Measurements from ENCODE around the gene WDR59. TPM values are rescaled to one million over a fixed set of nuclear protein-coding genes. Genes with fewer than 3 reads are reported as not detected.

The WDR59 gene
- 127 and 136 TPM in 2 replicates for total RNA-seq
- 32.9 TPM for total RNA-seq (2013)
- 52.6 and 75.8 TPM in 2 replicates for polyA plus RNA-seq
- 39.2 and 45.2 TPM in 2 replicates for polyA minus RNA-seq

DNA sequence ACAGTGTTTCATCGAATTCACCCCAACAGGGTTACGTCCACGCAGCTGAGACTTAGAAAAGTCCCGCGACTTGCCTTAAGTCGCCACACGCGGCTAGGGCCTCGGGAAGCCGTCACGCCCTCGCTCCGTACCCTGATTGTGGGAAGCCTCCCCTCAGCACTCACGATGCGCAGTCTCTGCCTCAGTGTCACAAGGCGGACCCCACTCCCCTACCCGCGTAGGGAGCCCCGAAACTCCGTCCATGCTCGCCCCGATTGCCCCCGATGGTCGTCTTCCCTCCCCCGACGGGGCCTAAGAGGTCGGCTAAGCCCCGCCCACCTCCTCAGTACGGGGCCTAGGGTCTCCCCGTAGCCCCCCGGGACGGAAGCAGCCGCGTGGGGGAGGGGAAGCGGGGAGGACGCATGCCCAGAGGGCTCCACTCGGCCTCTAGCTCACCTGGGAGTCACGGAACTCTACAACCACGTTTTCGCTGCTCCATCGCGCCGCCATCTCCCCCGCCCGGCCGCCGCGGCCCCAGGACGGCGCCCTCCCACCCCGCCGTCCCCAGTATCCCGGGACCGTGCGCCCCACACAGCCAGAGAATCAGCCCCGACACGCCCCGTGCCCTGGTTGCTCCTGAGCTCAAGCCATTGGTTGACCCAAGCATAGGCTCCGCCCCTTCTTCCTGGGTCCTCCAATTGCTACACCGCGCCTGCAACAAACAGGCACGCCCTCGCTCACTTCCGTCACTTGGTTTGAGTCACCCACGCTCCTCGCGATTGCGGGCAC, at the start of gene WDR59:
Gene WDR59, minus strand, starts transcription at position 595 of the 768 bp plus-strand sequence. Its CDS starts 106 bp downstream, at position 489.
- WGBS (ENCODE audit: insufficient coverage), result under 1% methylated on average over 63 of the region's 68 CpGs
- Histone ChIP-seq H3K9me3 (ENCODE audit: control extremely low read depth in 1 of 3, control insufficient read depth in 2 of 3, insufficient read depth in 1 of 3, low read length in 2 of 3) (no peaks in the 10 kb centered on the region), H3K4me3 (ENCODE audit: control extremely low read depth in 1 of 5, extremely low read depth in 1 of 5, insufficient read depth in 1 of 5, low read depth in 2 of 5, low read length in 4 of 5) (peak within 1 kb of the TSS; percentile 56 to 98 (median 83)), H3K4me2 (replicated peaks; ENCODE audit: low read depth, low read length, poor library complexity, severe bottlenecking) (peak within 1 kb of the TSS; percentile 94), H2AFZ (ENCODE audit: insufficient read depth, low read depth, low read length, poor library complexity, severe bottlenecking) (peak within 1 kb of the TSS; percentile 84), H3K36me3 (replicated peaks in 1 of 2; ENCODE audit: control extremely low read depth in 1 of 2, control insufficient read depth in 1 of 2, extremely low read depth in 1 of 2, insufficient read depth in 2 of 2, low read length in 1 of 2) (no peaks in the 10 kb centered on the region), H4K20me1 (ENCODE audit: control insufficient read depth, insufficient read depth, low read length, poor library complexity, severe bottlenecking) (peaks cover 4% of the 10 kb centered on the region), H3K4me1 (ENCODE audit: control insufficient read depth in 2 of 2, insufficient read depth in 2 of 2, low read length in 2 of 2) (peaks cover 0 to 15% of the 10 kb centered on the region in 2 donors), H3K27ac (ENCODE audit: low read length in 2 of 2) (peak within 1 kb of the TSS; percentile 47 to 72), H3K27me3 (replicated peaks in 1 of 4; ENCODE audit: control extremely low read depth in 1 of 4, control insufficient read depth in 3 of 4, insufficient read depth in 4 of 4, low read length in 3 of 4) (no peaks in the 10 kb centered on the region), H3K79me2 (ENCODE audit: control insufficient read depth, insufficient read depth, low read length) (peaks cover 25% of the 10 kb centered on the region), H3K9ac (ENCODE audit: low read length) (peak within 1 kb of the TSS; percentile 94)
- Mint-ChIP-seq H3K27ac (peak within 1 kb of the TSS; percentile 92), H3K9me3 (ENCODE audit: insufficient read depth) (no peaks in the 10 kb centered on the region), H3K4me3 (peak within 1 kb of the TSS; percentile 96), H3K4me1 (peaks cover 12% of the 10 kb centered on the region), H3K27me3 (no peaks in the 10 kb centered on the region)
- TF ChIP-seq EZH2 (IDR thresholded peaks at IDR 0.05; ENCODE audit: borderline replicate concordance, insufficient read depth, low read depth, low read length, poor library complexity, severe bottlenecking) (no peak), CTCF (IDR thresholded peaks at IDR 0.05) (no peak)
- ChIA-PET POLR2A (interaction anchor here (0.6 kb wide), 2 partner anchors 77 to 679 kb away, joined by 3 read pairs; no protein-coding TSS in a partner anchor), CTCF (interaction anchor here (0.6 to 5.0 kb wide), 7 partner anchors 9 to 401 kb away, joined by 3 to 32 read pairs (median 4); partner anchors contain the start of gene ZNRF1)
- DNase-seq (peak; percentile 98), ATAC-seq (ENCODE audit: low read depth) (peak; percentile 99)
- intact Hi-C loops (cut with micrococcal nuclease), result loop anchor here (1.0 to 10.0 kb wide), 8 partner anchors 14 to 687 kb away; partner anchors contain the start of genes CFDP1, GABARAPL2, GLG1 and KARS1

DNA sequence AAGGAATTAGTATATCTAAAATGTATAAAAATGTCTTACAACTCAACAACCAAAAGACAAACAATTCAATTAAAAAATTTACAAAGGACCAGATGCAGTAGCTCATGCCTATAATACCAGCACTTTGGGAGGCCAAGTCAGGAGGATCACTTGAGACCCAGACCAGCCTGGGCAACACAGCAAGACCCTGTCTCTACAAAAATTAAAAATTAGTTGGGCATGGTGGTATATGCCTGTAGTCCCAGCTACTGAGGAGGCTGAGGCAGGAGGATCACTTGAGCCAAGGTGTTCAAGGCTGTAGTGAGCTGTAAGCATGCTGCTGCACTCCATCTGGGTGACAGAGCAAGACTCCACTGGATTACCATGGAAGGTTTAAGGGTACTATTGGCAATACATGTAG, 47.7 kb upstream of the WDR59 start:
- no peak overlapping the region for H3K27ac Mint-ChIP-seq
- peaks cover 4% of the 10 kb centered on the region for H3K27me3 Mint-ChIP-seq
- no peaks in the 10 kb centered on the region for H3K4me1 Mint-ChIP-seq
- ChIA-PET CTCF (no interaction called here), POLR2A (interaction anchor here (0.6 kb wide), 1 partner anchor 308 kb away, joined by 4 read pairs; no protein-coding TSS in a partner anchor)
- H2AFZ ChIP-seq (ENCODE audit: insufficient read depth, low read depth, low read length, poor library complexity, severe bottlenecking), result no peak overlapping the region
- ATAC-seq (ENCODE audit: low read depth) (no peak), DNase-seq (no peak)
- H3K4me2 ChIP-seq (replicated peaks; ENCODE audit: low read depth, low read length, poor library complexity, severe bottlenecking), result no peak overlapping the region
- H4K20me1 ChIP-seq (ENCODE audit: control insufficient read depth, insufficient read depth, low read length, poor library complexity, severe bottlenecking), result no peaks in the 10 kb centered on the region
- no peaks in the 10 kb centered on the region for H3K9me3 Mint-ChIP-seq (ENCODE audit: insufficient read depth)
- H3K4me1 ChIP-seq (ENCODE audit: control insufficient read depth in 2 of 2, insufficient read depth in 2 of 2, low read length in 2 of 2), result no peaks in the 10 kb centered on the region
- intact Hi-C loops (cut with micrococcal nuclease), result no loop called here
- no peaks in the 10 kb centered on the region for H3K9me3 ChIP-seq (ENCODE audit: control extremely low read depth in 1 of 3, control insufficient read depth in 2 of 3, insufficient read depth in 1 of 3, low read length in 2 of 3)
- TF ChIP-seq CTCF (IDR thresholded peaks at IDR 0.05), result no peak
- TF ChIP-seq EZH2 (IDR thresholded peaks at IDR 0.05; ENCODE audit: borderline replicate concordance, insufficient read depth, low read depth, low read length, poor library complexity, severe bottlenecking), result no peak
- H3K36me3 ChIP-seq (replicated peaks in 1 of 2; ENCODE audit: control extremely low read depth in 1 of 2, control insufficient read depth in 1 of 2, extremely low read depth in 1 of 2, insufficient read depth in 2 of 2, low read length in 1 of 2), result no peaks in the 10 kb centered on the region
- H3K4me3 Mint-ChIP-seq, result no peak overlapping the region
- H3K9ac ChIP-seq (ENCODE audit: low read length), result no peak overlapping the region
- H3K79me2 ChIP-seq (ENCODE audit: control insufficient read depth, insufficient read depth, low read length), result no peaks in the 10 kb centered on the region
- H3K27ac ChIP-seq (ENCODE audit: low read length in 2 of 2), result no peak overlapping the region
- H3K27me3 ChIP-seq (replicated peaks in 1 of 4; ENCODE audit: control extremely low read depth in 1 of 4, control insufficient read depth in 3 of 4, insufficient read depth in 4 of 4, low read length in 3 of 4), result no peaks in the 10 kb centered on the region
- H3K4me3 ChIP-seq (ENCODE audit: control extremely low read depth in 1 of 5, extremely low read depth in 1 of 5, insufficient read depth in 1 of 5, low read depth in 2 of 5, low read length in 4 of 5), result no peak overlapping the region
